Activated T-cell treated with anti-CD3 and anti-CD28 coated beads for 24 hours (primary cell): Measurements from ENCODE around the gene TMEM82.

Experiments used
- DNase-seq: peaks from one replicate; pipeline ENCODE4 v3.0.0-alpha.2; 2020; ENCODE audit warnings: low read depth

The TMEM82 gene

DNA sequence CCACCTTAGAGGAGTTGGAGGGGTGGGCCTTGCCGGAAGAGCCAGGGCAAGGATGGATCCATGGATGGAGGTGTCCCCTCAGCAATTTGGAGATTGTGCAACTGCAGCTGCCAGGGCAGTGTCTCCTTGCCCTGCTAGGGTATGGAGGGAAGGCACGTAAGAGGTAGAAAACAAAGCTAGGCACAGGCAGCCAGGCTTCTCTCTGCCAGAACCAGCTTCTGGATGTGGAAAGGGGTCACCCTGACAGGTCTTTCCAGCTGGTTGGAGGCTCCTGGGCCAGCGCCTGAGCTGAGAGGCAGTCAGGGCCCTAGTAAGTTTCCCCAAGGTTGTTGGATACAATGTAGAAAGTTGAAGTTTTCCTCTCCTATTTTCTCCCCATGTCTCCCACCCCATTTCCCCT is 21.4 kb upstream of the TMEM82 start:
- DNase-seq, result no peak

DNA sequence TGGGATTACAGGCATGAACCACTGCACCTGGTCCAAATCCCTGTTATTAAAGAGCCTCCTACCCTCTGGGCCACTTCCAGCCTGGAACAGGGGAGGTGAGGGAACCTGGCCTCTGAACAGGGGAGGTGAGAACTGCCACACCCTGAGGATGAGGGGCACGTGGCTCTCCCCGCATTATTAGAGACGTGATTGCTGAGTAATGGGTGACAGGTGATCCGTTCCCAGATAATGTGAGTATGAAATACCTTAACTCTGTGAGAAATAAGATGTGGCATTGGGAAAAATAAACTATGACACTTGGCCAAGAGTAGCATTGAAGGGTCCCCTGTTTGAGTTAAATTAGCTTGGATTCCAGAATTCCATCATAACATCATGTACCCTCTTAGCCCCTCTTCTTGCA is 19.9 kb upstream of the TMEM82 start:
- no peak for DNase-seq

DNA sequence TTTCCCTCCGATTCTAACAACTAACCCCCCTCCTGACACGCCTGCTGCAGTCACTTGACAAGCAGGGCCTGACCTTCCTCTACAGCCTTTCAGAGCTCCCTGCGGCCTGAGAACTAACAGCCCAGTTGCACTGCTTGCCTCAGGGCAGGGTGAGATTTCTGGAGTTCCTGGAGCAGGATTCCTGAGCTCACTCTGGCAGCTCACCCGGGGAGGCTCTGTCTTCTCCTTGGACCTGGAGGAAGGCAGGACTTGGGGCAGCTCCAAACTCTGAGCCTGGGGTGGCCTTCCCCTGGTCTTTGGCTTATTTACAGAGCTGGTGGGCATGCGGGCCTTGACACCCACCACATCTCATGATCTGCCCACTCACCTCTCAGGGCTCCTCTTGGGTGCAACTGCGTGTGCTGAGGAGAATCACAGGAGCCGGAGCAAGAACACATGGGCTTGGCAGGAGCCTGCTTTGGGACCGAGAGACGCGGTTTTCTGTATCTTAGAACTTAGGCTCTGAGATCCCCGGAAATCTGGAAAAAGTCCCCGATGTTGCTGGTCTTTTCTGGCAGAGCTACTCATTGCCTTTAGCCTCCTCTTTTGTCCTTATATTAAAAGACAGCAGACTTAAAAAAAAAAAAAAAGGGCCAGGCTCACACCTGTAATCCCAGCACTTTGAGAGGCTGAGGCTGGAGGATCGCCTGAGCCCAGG is 19.3 kb upstream of the TMEM82 start:
- DNase-seq, result no peak

DNA sequence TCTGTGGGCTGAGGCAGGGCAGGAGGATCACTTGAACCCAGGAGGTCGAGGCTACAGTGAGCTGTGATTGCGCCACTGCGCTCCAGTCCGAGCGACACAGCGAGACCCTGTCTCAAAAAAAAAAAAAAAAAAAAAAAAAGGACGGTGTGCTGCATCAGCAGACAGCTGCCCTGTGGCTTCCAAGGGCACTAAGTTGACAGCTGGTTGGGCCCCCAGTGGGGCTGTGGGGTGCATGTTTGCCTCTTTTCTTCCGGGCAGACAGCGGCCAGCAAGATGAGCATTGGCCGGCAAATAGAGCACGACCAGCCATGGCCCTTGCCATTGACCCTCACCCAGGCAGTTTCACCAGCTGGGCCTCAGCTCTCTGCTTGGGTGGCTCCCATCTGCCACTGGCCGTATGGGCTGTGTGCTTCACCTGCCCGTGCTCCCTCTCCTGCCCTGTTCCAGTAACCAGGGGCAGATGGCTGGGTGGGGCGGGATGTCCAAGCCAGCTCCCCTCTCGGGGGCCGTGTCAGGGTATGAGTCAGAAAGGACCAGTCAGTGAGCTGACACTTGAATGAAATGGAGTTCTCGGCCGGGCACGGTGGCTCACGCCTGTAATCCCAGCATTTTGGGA is 18.6 kb upstream of the TMEM82 start:
- no peak for DNase-seq

DNA sequence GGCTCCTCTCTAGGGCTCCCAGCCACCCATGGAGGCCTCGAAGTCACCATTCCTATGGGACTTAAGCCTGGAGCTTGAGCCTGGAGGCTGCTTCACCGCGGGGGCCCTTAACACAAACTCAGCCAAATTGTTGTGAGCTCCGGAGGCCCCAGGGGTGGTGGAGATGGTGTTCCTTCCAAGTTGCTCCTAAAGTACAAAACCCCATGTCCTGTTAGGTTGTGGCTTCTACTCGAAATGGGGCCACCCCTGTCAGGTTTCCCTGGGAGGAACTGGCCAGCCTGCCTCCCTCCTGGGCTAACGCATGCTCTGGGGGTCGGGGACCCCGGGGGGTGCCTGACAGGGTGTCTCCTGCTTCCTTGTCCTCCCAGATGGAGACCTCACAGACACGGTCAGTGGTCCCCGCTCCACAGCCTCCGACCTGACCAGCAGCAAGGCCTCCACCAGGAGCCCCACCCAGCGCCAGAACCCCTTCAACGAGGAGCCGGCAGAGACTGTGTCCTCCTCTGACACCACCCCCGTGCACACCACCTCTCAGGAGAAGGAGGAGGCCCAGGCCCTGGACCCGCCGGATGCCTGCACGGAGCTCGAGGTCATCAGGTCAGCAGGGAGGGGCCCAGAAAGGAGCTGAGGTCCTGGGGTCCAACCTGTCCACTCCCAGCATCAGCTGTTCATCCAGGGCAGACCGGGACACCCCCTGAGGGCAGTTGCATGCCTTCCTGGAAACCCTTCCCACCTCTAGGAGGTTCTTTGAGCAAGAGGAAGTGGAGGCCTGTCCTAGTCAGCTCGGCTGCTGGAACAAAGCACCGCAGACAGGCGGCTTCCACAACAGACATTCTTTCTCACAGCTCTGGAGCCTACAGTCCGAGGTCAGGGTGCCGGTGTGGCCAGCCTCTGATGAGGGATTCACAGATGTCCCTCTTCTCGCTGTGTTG is 17.1 kb upstream of the TMEM82 start:
- no peak for DNase-seq

DNA sequence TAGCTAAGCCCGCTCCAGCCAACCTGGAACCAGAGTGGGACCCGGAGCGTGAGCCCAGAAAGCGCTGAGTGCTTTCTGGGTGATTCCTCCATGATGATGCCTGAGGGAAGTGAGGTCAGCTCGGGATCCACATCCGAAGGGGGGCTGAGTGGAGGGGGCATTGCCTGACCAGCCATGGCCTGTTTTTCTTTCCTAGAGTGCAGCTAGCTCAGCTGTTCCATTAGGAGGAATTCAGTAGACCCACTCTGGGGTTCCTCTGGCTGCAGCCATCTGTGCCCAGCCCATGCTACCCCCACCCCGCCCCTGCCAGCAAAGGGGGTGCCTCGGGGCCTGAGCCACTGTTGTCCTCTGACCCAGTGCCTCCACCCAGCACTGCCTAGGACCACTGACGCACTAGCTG is 15.8 kb upstream of the TMEM82 start:
- DNase-seq, result no peak

DNA sequence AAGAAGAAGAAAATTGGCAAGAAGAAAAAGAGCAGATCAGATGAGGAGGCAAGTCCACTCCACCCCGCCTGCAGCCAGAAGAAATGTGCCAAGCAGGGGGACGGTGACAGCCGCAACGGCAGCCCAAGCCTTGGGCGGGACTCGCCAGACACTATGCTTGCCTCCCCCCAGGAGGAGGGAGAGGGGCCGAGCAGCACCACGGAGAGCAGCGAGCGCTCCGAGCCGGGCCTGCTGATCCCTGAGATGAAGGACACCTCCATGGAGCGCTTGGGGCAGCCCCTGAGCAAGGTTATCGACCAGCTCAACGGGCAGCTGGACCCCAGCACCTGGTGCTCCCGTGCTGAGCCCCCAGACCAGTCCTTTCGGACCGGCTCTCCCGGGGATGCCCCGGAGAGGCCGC is 15.3 kb upstream of the TMEM82 start:
- DNase-seq, result no peak

DNA sequence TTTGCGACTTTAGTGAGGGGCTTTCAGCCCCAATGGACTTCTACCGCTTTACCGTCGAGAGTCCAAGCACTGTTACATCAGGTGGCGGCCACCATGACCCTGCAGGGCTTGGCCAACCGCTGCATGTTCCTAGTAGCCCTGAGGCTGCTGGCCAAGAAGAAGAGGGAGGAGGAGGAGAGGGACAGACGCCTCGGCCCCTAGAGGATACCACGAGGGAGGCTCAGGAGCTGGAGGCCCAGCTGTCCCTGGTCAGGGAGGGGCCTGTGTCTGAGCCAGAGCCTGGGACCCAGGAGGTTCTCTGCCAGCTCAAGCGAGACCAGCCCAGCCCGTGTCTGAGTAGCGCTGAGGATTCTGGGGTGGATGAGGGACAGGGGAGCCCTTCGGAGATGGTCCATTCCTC is 14.9 kb upstream of the TMEM82 start:
- no peak for DNase-seq

DNA sequence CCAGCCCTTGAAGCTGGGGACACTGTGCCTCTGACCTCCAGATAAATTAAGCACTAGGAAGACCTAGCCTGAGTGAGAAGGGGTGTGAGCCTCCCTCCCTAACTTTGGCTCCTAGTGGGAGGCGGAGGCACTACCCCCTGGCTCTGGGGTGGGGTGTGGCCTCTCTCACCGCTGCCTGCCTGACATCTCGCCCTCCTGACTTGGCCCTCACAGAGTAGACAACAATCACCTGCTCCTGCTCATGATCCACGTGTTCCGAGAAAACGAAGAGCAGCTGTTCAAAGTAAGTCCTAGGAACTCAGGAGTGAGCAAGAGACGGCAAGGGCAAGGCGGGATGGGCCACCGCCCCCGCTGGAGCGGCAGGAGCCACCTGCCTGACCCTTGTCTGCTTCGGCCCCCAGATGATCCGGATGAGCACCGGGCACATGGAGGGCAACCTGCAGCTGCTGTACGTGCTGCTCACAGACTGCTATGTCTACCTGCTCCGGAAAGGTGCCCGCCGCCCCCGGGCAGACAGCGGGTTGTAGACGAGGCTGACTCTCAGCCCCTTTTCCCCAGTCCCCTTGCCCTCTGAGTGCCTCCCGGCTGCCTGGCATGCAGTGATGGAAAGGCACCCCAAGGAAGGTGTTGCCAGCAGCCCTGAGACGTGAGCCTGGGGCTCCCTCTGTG is 14.3 kb upstream of the TMEM82 start:
- DNase-seq, result no peak

DNA sequence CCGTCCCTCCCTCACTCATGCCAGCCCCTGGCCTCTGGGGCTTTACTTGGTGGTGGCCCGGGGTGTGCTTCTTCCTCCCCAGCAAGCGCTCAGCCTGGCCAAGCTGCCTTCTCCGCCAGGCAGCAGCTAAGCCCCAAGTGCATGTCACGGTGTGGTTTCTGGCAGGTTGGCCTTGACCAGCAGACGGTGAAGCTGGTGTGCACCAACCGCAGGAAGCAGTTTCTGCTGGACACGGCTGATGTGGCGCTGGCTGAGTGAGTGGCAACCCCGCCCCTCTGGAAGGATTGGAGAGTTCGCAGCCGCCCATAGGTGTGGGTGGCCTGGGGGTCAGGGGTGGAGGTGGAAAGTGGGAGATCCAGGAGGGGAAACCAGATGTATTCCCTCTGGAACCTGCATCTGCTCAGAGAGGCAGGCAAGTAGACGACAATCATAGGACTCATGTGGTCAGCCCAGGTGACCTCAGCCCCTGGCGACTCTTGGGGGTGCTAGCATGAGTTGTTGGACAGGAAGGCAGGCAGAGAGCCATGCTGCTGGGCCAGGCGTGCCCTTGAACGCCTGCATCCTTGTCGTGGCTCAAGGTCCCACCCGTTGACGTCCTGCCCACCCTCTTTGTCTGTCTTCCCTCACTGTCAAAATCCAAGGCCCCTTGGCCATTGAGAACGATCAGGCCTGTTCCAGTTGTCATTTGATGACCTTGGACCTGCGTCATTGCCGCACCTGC is 13.2 kb upstream of the TMEM82 start:
- DNase-seq, result no peak

DNA sequence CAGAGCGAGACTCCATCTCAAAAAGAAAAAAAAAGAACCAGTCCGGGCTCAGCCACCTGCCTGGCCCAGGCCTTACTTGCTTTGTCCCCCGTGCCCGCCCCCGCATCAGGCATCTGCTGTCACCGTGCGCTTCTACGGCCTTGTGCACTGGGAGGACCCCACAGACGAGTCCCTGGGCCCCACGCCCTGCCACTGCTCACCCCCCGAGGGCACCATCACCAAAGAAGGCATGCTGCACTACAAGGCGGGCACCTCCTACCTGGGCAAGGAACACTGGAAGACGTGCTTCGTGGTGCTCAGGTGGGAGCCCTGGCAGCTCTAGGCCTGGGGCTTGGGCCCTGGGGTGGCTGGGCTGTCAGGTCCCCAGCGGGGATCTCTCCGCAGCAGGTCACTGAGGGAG is 11.9 kb upstream of the TMEM82 start:
- DNase-seq, result no peak

DNA sequence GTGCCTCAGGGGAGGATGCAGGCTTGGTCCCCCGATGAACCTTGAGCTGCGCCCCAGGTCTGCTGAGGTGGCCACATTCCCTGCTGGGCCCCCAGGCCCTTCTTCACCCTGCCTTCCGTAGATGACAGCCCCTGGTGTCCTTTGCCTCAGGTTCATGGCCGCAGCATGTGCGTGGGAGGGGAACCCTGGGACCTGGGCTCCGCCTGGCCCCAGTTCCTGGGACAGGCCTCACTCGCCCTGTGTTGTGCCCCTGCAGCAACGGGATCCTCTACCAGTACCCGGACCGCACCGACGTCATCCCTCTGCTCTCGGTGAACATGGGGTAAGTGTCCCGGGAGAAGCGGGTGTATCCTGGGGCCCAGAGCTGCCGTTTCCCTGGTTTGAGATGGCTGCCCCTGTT is 11.4 kb upstream of the TMEM82 start:
- DNase-seq, result no peak

DNA sequence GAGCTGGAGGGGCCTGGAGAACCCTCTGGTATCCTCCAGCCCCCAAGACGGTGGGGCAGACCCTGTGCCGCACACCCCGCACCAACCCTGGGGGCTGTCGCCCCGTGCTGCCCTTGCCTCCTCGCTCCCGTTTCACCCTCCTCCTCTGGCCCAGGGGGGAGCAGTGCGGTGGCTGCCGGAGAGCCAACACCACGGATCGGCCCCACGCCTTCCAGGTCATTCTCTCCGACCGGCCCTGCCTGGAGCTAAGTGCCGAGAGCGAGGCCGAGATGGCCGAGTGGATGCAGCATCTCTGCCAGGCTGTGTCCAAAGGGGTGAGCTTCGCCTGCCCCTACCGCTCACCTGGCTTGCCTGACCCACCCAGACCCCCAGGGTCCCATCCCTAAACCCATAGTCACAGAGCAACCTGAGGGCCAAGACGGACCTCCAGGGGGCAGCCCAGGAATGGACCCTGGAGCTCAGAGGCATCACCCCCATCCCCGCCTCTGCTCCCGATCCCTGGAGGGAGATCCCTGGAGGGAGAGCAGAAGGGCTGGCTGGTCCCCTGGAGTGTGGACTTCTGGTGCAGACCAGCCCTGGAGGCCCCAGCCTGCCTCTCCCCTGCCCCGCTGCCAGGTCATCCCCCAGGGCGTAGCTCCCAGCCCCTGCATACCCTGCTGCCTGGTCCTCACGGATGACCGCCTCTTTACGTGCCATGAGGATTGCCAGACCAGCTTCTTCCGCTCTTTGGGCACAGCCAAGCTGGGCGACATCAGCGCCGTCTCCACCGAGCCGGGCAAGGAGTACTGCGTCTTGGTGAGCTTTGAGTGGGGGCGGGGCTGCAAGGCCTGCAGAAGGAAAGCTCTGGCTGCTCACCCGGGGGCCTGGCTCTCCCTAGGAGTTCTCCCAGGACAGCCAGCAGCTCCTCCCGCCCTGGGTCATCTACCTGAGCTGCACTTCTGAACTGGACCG is 10.3 kb upstream of the TMEM82 start:
- no peak for DNase-seq

DNA sequence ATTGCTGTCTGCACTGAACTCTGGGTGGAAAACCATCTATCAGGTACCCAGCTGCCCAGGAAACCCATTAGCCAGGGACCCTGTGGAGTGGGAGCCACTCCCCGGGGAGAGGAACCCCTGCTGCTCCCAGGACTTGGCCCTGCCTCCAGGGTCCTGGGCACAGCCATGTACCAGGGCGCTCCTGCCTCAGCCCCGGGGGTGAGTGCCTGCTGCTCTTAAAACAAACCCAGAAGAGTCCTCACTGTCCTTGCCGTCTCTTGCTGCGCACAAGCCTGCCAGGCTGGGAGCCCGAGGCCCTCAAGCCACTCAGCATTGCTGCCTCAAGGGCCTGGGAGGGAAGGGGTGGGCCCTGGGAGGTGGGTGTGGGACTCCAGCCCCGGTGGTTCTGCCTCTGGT is 9.6 kb upstream of the TMEM82 start:
- no peak for DNase-seq

DNA sequence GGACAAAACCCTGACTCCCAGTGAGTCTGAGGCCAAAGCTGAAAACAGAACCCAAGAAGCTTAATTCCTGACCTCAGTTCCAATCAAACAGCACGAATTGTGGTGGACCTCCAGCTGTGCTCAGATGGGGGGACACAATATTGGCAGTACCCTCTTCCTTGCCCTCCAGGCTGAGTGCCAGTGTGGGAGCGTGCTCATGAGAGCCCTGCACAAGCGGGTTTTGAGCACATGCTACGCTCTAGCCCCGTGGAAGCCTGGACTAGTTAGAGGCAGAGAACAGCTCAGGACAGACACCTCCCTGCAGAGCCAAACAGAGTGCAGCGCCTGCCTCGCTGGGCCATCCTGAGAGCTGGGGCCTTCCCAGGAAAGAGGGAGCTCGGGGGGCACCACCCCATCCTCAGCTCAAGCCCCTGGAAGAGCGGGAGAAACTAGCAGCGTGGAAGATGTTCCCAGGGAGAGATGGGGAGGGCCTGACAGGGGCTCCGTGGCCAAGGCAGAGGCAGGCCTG is 9.0 kb upstream of the TMEM82 start:
- no peak for DNase-seq

DNA sequence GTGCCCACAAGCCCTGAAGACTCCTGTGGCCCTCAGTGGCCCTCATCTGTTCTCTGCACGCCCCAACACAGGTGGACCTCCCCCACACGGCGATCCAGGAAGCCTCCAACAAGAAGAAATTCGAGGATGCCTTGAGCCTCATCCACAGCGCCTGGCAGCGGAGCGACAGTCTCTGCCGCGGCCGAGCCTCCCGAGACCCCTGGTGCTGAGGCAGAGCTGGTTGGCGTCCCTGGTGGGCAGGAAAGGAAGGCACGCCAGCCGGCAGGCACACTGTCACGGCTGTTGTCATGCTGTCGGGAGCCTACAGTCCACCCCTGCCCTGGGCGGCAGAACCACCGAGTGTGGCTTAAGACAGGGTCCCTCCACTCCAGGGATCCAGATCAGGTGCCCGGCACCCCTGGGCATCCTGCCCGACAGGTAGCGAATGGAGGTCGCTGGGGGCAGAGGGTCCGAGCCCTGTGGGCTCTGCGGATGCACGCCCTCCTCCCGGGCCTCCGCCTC is 8.5 kb upstream of the TMEM82 start:
- no peak for DNase-seq

DNA sequence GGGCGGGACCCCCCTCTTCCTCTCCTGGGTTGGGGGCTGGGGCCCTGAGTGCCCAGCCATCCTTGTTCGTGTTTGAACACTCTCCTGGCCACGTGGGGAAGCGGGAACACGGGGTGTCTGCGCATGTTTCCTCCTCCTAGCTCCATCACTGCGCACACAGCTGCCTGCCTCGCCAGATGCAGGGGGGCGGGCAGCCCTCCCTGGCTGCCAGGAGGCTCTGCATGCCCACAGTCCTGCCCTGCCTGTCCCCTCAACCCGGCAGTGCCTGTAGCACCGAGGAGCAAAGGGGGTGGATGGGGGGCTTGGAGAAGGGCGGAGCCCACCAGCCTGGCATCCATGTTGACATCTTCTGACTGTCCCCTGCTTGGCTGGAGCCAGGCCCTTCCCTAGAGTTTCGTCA is 8.0 kb upstream of the TMEM82 start:
- DNase-seq, result no peak

DNA sequence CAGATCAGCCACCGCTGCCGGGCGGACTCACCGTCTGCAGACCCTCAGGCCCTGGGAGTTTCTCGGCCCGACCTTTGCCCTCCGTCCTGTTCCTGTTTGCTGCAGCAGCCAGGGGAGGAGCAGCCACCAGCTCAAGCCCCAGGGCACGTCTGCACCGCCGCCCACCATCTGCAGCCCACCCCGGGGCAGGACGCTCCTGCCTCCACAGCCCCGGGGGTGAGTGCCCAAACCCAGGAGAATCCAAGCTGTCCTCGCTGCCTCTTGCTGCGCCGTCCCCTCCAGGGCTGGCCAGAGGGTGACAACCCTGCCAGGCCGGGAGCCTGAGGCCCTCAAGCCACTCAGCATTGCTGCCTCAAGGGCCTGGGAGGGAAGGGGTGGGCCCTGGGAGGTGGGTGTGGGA is 7.4 kb upstream of the TMEM82 start:
- DNase-seq, result no peak

DNA sequence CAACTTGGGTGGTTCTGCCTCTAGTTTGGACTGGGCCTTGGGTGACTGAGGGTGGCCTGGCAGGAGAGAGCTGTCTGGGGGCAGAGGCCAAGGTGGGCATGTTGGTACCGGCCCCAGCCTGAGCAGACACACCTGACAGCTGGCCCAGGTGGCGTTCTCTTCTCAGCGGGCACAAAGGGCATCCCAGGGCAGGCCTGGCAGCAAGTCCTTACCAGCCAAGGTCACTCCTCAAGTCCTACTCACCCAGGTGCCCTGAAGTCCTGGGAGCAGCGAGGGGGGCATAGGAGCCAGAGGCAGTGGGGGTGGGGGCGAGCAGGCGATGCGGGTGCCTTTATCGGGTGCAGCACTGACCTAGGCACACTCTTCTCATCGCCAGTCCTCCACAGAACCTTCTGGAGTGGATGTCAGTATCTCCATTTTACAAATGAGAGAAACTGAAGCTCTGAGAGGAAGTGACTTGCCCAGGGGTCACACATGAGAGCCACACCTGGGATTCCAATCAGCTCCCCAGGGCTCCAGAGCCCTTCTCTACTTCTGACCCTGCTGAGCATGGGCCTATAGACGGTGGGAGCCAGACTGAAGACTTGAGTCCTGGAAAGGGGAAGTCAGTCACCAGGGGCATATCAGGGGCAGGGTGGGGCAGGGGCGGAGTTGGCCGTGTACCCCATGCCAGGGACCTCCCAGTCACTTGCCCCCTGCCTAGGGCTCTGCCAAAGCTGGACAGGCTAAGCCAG is 6.8 kb upstream of the TMEM82 start:
- DNase-seq, result no peak
